RWPE2 (cell line): ENCODE data around the gene PRDM12.

Experiments used
- ATAC-seq: fragments of 200-7000 bp; cut with Tn5 transposase; 3 replicates; pipeline ENCODE4 v1.9.1; 2021; ENCODE audit warnings: low read depth
- DNase-seq: peaks from one replicate; pipeline ENCODE4 v3.0.0-alpha.2; 2020; ENCODE audit warnings: low spot score
- H3K27ac ChIP-seq: fragments of 450-650 bp; 2 replicates; pipeline ENCODE4 v1.5.1; 2017; ENCODE audit warnings: mild to moderate bottlenecking; ENCODE audit not compliant: poor library complexity, severe bottlenecking
- H3K27me3 ChIP-seq: fragments of 250-450 bp; sonication (Bioruptor Pico); 2 replicates; pipeline ENCODE4 v1.5.1; 2021; ENCODE audit warnings: mild to moderate bottlenecking, moderate library complexity; ENCODE audit not compliant: insufficient read depth, poor library complexity, severe bottlenecking
- H3K36me3 ChIP-seq: fragments of 250-450 bp; sonication (Bioruptor Pico); 2 replicates; pipeline ENCODE4 v1.5.1; 2020; ENCODE audit warnings: low read depth, mild to moderate bottlenecking, moderate library complexity
- H3K4me1 ChIP-seq: fragments of 250-450 bp; sonication (Bioruptor Pico); 2 replicates; pipeline ENCODE4 v1.5.1; 2021; ENCODE audit warnings: mild to moderate bottlenecking, moderate library complexity; ENCODE audit not compliant: insufficient read depth, poor library complexity, severe bottlenecking
- H3K4me3 ChIP-seq: fragments of 250-450 bp; sonication (Bioruptor Pico); 2 replicates; pipeline ENCODE4 v1.5.1; 2021; ENCODE audit warnings: mild to moderate bottlenecking, moderate library complexity; ENCODE audit not compliant: severe bottlenecking
- H3K9me3 ChIP-seq: fragments of 250-450 bp; sonication (Bioruptor Pico); 2 replicates; pipeline ENCODE4 v1.5.1; 2021; ENCODE audit warnings: mild to moderate bottlenecking, moderate library complexity; ENCODE audit not compliant: severe bottlenecking
- TF ChIP-seq, protein P1 (sequence below): fragments of 450-650 bp; IDR thresholded peaks from one replicate; pipeline ENCODE4 v1.5.1; 2017; ENCODE audit warnings: mild to moderate bottlenecking, moderate library complexity; ENCODE audit not compliant: poor library complexity, severe bottlenecking

Gene PRDM12

DNA sequence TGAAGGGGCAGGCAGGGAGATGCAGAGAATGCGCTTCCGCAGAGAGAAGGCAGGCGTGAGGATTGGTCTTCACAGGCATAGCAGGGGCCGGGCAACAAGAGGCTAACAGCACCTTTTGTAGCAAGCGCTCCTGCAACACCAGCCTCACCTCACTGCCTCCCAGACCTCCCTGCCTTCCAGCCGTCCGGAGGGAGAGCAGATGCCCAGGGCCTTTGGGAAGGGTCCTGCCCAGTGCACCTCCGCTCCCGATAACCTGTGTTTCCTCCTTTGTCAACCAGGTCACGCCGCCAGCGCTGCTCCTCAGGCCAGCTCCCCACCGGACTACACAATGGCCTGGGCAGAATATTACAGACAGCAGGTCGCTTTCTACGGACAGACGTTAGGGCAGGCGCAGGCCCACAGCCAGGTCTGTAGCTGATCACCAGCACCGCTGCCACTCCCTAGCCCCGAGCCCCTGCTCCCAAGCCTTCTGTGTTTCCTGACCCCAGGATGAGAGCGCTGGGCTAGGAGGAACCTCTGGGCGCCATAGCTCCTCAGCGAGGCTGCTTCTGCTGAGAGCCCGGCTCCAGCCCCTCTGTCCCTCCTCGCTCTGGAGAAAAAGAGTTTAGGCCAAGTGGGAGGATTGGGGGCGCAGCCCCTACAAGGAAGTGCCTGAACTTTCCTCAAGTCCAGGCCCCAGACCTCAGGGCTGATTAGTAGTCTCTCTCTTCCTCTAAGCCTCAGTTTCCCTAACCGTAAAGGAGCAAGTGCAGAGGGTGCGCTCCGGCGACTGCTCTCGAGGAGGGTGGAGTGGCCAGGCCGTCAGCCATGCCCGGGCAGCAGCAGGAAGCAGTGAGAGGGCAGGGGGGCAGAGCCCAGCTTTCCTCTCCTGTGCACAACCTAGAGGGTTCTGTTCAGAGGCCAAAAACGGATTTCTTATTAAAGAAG, 28.4 kb upstream of the PRDM12 start:
- no peak overlapping the region for H3K27ac ChIP-seq
- peaks cover 63% of the 10 kb centered on the region for H3K36me3 ChIP-seq
- TF ChIP-seq, protein P1, sequence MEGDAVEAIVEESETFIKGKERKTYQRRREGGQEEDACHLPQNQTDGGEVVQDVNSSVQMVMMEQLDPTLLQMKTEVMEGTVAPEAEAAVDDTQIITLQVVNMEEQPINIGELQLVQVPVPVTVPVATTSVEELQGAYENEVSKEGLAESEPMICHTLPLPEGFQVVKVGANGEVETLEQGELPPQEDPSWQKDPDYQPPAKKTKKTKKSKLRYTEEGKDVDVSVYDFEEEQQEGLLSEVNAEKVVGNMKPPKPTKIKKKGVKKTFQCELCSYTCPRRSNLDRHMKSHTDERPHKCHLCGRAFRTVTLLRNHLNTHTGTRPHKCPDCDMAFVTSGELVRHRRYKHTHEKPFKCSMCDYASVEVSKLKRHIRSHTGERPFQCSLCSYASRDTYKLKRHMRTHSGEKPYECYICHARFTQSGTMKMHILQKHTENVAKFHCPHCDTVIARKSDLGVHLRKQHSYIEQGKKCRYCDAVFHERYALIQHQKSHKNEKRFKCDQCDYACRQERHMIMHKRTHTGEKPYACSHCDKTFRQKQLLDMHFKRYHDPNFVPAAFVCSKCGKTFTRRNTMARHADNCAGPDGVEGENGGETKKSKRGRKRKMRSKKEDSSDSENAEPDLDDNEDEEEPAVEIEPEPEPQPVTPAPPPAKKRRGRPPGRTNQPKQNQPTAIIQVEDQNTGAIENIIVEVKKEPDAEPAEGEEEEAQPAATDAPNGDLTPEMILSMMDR = no peak
- H3K4me3 ChIP-seq = no peak overlapping the region
- ATAC-seq (no peak), DNase-seq (no peak)
- H3K4me1 ChIP-seq = no peaks in the 10 kb centered on the region
- H3K27me3 ChIP-seq = no peaks in the 10 kb centered on the region
- H3K9me3 ChIP-seq = no peaks in the 10 kb centered on the region

DNA sequence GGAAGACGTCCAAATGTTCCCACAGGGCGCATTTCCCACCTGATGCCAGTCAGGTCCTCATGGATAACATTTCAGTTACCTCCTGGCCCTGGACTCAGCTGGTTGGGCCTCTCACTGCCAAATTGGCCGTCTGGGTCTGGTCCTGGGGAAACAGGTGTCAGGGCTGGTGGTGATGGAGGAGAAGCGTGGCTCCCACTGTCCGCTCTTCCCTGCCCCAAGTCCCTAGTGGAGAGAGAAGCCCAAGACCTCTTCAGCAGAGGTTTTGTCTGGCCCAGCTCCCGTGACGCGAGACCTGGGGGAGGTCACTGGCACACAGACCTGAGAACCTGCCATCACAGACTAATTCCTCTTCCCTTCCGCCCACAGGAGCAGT, 27.8 kb upstream of the PRDM12 start:
- ATAC-seq = no peak
- Histone ChIP-seq H3K27ac (no peak overlapping the region), H3K27me3 (no peaks in the 10 kb centered on the region), H3K36me3 (peaks cover 57% of the 10 kb centered on the region), H3K4me1 (no peaks in the 10 kb centered on the region), H3K4me3 (no peak overlapping the region), H3K9me3 (no peaks in the 10 kb centered on the region)
- TF ChIP-seq, protein P1 = no peak
- no peak for DNase-seq

DNA sequence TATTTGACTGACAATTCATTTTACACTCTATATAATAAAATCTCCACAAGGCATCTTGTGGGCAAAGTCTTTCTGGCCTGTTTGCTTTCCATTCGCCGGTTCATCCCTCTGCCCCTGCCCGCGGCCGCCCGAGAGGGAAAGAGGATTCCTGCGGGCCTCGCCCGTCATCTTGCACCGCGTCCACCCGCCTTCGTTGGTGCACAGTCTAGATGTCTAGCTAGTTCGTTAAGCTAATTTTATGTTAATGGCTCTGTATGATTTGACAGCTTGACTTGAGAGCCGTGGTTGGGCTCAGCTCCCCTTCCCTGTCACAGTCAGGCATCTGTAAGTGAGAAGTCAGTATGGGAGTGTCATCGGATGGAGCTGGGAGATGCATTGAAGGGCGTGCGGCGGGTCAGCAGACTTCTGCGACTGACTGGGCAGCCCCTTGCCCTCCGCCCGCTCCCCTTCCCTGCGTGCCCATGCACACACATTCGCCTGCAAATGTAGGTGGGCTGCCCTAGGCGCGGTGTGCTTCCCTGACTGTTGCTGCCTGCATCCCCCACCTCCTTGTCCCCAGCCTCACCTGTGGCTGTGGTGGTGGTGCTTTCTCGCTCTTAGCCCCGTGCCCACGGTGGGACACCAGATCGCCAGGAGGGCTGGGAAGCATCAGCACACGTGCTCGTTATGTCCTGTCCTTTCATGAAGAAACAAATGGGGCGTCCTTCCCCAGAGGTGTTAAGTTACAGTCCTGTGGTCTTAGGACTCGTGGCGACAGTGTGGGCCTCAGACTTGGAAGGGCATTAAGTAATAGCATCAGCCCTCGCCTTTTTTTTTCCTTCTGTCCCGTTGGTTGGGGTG, 25.9 kb upstream of the PRDM12 start:
- no peak overlapping the region for H3K27ac ChIP-seq
- TF ChIP-seq, protein P1 = no peak
- DNase-seq = peak; percentile 59
- ATAC-seq = no peak
- peaks cover 42% of the 10 kb centered on the region for H3K36me3 ChIP-seq
- no peaks in the 10 kb centered on the region for H3K9me3 ChIP-seq
- no peaks in the 10 kb centered on the region for H3K27me3 ChIP-seq
- H3K4me1 ChIP-seq = no peaks in the 10 kb centered on the region
- no peak overlapping the region for H3K4me3 ChIP-seq

DNA sequence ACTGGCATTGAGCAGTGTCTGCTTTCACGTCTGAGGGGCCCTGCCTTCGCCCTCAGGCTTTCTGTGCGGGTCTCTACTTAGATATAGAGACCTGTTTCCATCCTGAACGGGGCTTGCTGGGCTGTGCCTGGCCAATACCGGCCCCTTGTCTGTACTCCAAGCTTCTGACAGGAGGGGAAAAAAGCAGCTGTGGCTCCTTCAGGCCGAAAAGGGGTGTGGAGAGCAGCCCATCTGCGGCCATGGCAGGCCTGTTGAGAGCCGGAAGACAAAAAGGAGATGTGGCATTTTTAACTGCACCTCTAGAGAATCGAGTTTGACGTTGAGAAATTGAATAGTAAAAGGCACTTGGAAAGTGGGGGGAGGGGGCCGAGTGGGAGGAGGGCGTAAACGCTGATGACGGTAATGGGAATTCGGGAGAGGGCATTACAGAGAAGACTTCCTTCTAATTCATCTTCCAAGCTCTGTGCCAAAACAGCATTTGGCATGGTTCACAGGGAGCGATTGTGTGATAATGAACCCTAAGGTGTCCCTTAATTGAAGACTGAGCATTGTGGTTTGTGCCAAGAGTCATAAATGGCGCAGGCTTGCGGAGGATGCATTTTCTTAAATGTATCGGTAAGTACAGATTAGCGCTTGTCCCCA, 25.1 kb upstream of the PRDM12 start:
- DNase-seq = no peak
- TF ChIP-seq, protein P1 = no peak

More for the DNA sequence above, 25.1 kb upstream of the PRDM12 start:
- Histone ChIP-seq H3K4me1 (no peaks in the 10 kb centered on the region), H3K27ac (no peak overlapping the region), H3K27me3 (no peaks in the 10 kb centered on the region), H3K4me3 (no peak overlapping the region), H3K36me3 (peaks cover 36% of the 10 kb centered on the region), H3K9me3 (no peaks in the 10 kb centered on the region)
- ATAC-seq = no peak
